ENCODE data around the gene DCAF4L1. TPM values are rescaled to one million over a fixed set of nuclear protein-coding genes. Genes with fewer than 3 reads are reported as not detected.

DCAF4L1 gene
- total RNA-seq, 4 donors from 2014 or later = under 0.01 to 0.38 (median 0.15) TPM

- H3K4me3 ChIP-seq = no peak overlapping the region
- TF ChIP-seq POLR2A (IDR thresholded peaks at IDR 0.05) = no peak
- no peak for TF ChIP-seq CTCF (IDR thresholded peaks at IDR 0.05)
- no peaks in the 10 kb centered on the region for H3K9me3 ChIP-seq
- no peak overlapping the region for H3K27ac ChIP-seq
- H3K4me1 ChIP-seq = no peaks in the 10 kb centered on the region
- no peaks in the 10 kb centered on the region for H3K36me3 ChIP-seq
- DNase-seq = no peak
- intact Hi-C loops (cut with DNase I) = no loop called here
- H3K27me3 ChIP-seq = no peaks in the 10 kb centered on the region
These were observed 11.9 kb upstream of the DCAF4L1 start for GRCh38 chr4:41969671-41970070.

GRCh38 chr4:41975341-41975740 is 6.2 kb upstream of the DCAF4L1 start:
- intact Hi-C loops (cut with DNase I) = no loop called here
- DNase-seq = no peak
- no peaks in the 10 kb centered on the region for H3K27me3 ChIP-seq
- H3K4me1 ChIP-seq = no peaks in the 10 kb centered on the region
- no peak overlapping the region for H3K4me3 ChIP-seq
- no peaks in the 10 kb centered on the region for H3K36me3 ChIP-seq
- TF ChIP-seq POLR2A (IDR thresholded peaks at IDR 0.05) (no peak), CTCF (IDR thresholded peaks at IDR 0.05) (no peak)
- H3K27ac ChIP-seq = no peak overlapping the region
- H3K9me3 ChIP-seq = no peaks in the 10 kb centered on the region
- 73 to 84% methylated on average over 1 of the region's 1 CpG for WGBS, 2 donors

- Histone ChIP-seq H3K4me3 (no peak overlapping the region), H3K4me1 (no peaks in the 10 kb centered on the region), H3K27ac (no peak overlapping the region), H3K27me3 (no peaks in the 10 kb centered on the region), H3K36me3 (no peaks in the 10 kb centered on the region), H3K9me3 (no peaks in the 10 kb centered on the region)
- intact Hi-C loops (cut with DNase I) = no loop called here
- DNase-seq = no peak
- 42 to 65% methylated on average over 1 of the region's 1 CpG for WGBS, 2 donors
- TF ChIP-seq POLR2A (IDR thresholded peaks at IDR 0.05) (no peak), CTCF (IDR thresholded peaks at IDR 0.05) (no peak)
These were observed 4.6 kb upstream of the DCAF4L1 start for GRCh38 chr4:41976775-41977516.

GRCh38 chr4:41977709-41978108 is 3.8 kb upstream of the DCAF4L1 start:
- Histone ChIP-seq H3K9me3 (no peaks in the 10 kb centered on the region), H3K4me1 (no peaks in the 10 kb centered on the region), H3K4me3 (no peak overlapping the region), H3K36me3 (no peaks in the 10 kb centered on the region), H3K27me3 (no peaks in the 10 kb centered on the region), H3K27ac (no peak overlapping the region)
- TF ChIP-seq CTCF (IDR thresholded peaks at IDR 0.05) = no peak
- no peak for TF ChIP-seq POLR2A (IDR thresholded peaks at IDR 0.05)
- no peak for DNase-seq
- intact Hi-C loops (cut with DNase I) = no loop called here
- 40 to 48% methylated on average over 3 of the region's 3 CpGs for WGBS, 2 donors

- TF ChIP-seq POLR2A (IDR thresholded peaks at IDR 0.05) = no peak
- no peak for TF ChIP-seq CTCF (IDR thresholded peaks at IDR 0.05)
- Histone ChIP-seq H3K36me3 (no peaks in the 10 kb centered on the region), H3K4me3 (no peak overlapping the region), H3K9me3 (no peaks in the 10 kb centered on the region), H3K4me1 (no peaks in the 10 kb centered on the region), H3K27ac (no peak overlapping the region), H3K27me3 (no peaks in the 10 kb centered on the region)
- no peak for DNase-seq
- 94 to 98% methylated on average over 8 to 21 of the region's 22 CpGs for WGBS, 2 donors
- intact Hi-C loops (cut with DNase I) = no loop called here
These were observed 1.2 kb downstream of the DCAF4L1 start for GRCh38 chr4:41982716-41983115.
